Left lung (tissue), 10 donors: Measurements from ENCODE around the gene KDM5B. TPM values are rescaled to one million over a fixed set of nuclear protein-coding genes. Genes with fewer than 3 reads are reported as not detected.

Experiments
- ATAC-seq: fragments of 200-7000 bp; cut with Tn5 transposase; one replicate; pipeline ENCODE4 v1.9.1; 2020; ENCODE audit warnings: moderate library complexity
- DNase-seq, 4 donors: peaks; one replicate each; pipeline ENCODE4 v3.0.0-alpha.2; 2013 to 2020
- H3K27ac ChIP-seq, 2 donors: fragments of 200-600 bp; sonication (generic) in 1 of 2; one replicate each; pipeline versions ENCODE4 v1.5.0 to v1.8.0; 2020 to 2021
- H3K27me3 ChIP-seq, 2 donors: fragments of 200-600 bp; sonication (generic) in 1 of 2; one replicate each; pipeline versions ENCODE4 v1.5.0 to v1.8.0; 2020 to 2021
- H3K36me3 ChIP-seq, 2 donors: fragments of 200-600 bp; sonication (generic) in 1 of 2; one replicate each; pipeline versions ENCODE4 v1.5.0 to v1.8.0; 2020 to 2021
- H3K4me1 ChIP-seq, 2 donors: fragments of 200-600 bp; one replicate each; pipeline ENCODE4 v1.8.0; 2021
- H3K4me3 ChIP-seq, 2 donors: fragments of 200-600 bp; sonication (generic) in 1 of 2; one replicate each; pipeline versions ENCODE4 v1.5.0 to v1.8.0; 2020 to 2021; ENCODE audit warnings: mild to moderate bottlenecking in 1 of 2
- H3K9me3 ChIP-seq, 2 donors: fragments of 200-600 bp; sonication (generic) in 1 of 2; one replicate each; pipeline versions ENCODE4 v1.5.0 to v1.8.0; 2020 to 2021
- CTCF ChIP-seq, 2 donors: fragments of 200-600 bp; sonication (generic) in 1 of 2; IDR thresholded peaks; one replicate each; pipeline versions ENCODE4 v1.5.0 to v1.8.0; 2021; ENCODE audit warnings: antibody characterized with exemption in 2 of 2
- intact Hi-C, 2 donors: fragments of 100-400 bp; cut with DNase I; formaldehyde crosslinking; loops; one replicate each; pipeline versions ENCODE4 v1.11.2 to v1.14.2; 2022
- polyA plus RNA-seq, 6 donors: library from polyadenylated mRNA; unstranded; fragments of 120-200 nt; gene quantifications; one replicate each; pipeline ENCODE4 v1.2.1, GENCODE V29; 2013; ENCODE audit not compliant: insufficient read length in 6 of 6
- total RNA-seq, 2 donors: library from RNA; stranded (reverse); fragmentation: NEBNext Ultra II Directional; extraction: Animal tissue kit (Norgen Biotek cat#: 25700); gene quantifications; one replicate each; pipeline ENCODE4 v1.2.1, GENCODE V29; 2021
- donor health status: DM: no; HTN: yes; CAD: no.
- donor health status: DM: no; HTN: no; CAD: no.

Gene KDM5B
- total and polyA plus RNA-seq, 8 donors: 46.4 to 124 (median 105) TPM

DNA sequence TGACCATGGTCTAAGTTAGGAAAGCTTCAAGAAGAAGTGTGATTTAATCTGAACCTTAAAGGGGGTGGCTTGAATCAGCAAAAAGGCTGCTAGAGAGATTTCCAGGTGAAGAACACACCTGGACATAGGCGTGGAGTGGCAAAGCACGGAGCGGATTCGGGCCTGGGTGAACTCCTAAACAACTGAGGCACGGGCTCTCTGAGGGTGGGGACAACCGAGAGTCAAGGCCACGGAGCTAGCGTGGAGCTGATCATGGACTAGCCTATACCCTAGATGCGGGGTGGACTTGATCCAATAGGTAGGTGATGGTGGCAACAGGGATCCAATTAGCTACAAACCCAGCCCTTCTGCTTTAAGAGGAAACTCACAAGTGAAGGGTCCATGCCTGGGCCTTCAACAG lies 125.7 kb downstream of the KDM5B start:
- no peak for ATAC-seq
- peaks cover 0 to 93% of the 10 kb centered on the region in 2 donors for H3K27me3 ChIP-seq
- H3K27ac ChIP-seq: no peak overlapping the region
- DNase-seq: no peak
- intact Hi-C loops: no loop called here
- H3K4me1 ChIP-seq: no peaks in the 10 kb centered on the region
- no peak overlapping the region for H3K4me3 ChIP-seq
- TF ChIP-seq CTCF (IDR thresholded peaks at IDR 0.05): no peak
- no peaks in the 10 kb centered on the region for H3K36me3 ChIP-seq
- H3K9me3 ChIP-seq: peaks cover 0 to 2% of the 10 kb centered on the region in 2 donors

DNA sequence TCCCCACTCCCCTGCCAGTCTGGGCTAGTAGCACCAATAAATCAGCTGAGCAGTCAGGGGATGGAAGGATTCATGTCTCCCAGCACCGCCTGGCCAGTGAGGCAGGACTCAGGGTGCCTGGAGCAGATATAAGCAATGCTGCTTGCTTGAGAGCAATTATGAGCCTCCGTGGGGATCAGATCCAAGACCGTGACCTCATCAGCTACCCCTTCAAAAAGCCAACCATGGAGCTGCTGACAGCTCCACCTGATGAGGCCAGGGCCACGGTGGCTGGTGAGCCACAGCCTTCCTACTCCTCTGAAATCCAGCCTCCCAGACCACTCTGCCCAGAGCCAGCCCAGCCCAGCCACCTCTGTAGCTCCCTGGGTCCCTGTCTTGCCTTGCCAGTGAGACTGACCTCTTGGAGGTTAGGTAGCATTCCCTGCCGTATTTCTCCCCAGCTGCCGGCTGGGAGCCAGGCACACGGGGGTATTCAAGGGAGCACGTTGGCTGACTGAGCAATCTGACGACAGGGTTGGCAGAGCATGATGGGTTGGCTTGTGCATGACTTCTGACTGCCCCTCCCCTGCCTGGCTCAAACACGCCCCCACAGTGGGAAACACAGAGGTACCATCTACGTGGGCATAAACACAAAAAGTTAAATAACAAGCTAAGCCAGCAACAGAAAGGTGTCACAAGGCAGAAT lies 126.3 kb downstream of the KDM5B start:
- peaks cover 0 to 92% of the 10 kb centered on the region in 2 donors for H3K27me3 ChIP-seq
- H3K9me3 ChIP-seq: peaks cover 0 to 7% of the 10 kb centered on the region in 2 donors
- H3K4me3 ChIP-seq: no peak overlapping the region
- no peak overlapping the region for H3K27ac ChIP-seq
- no peaks in the 10 kb centered on the region for H3K4me1 ChIP-seq
- no peaks in the 10 kb centered on the region for H3K36me3 ChIP-seq
- no peak for DNase-seq
- intact Hi-C loops: no loop called here
- TF ChIP-seq CTCF (IDR thresholded peaks at IDR 0.05): no peak
- ATAC-seq: no peak

GRCh38 chr1:202680586-202681352 lies 127.5 kb downstream of the KDM5B start:
- Histone ChIP-seq H3K4me1 (no peaks in the 10 kb centered on the region), H3K4me3 (no peak overlapping the region), H3K27ac (no peak overlapping the region), H3K36me3 (no peaks in the 10 kb centered on the region), H3K9me3 (peaks cover 0 to 7% of the 10 kb centered on the region in 2 donors), H3K27me3 (peaks cover 0 to 94% of the 10 kb centered on the region in 2 donors)
- no peak for DNase-seq
- intact Hi-C loops: no loop called here
- ATAC-seq: no peak
- TF ChIP-seq CTCF (IDR thresholded peaks at IDR 0.05): no peak

GRCh38 chr1:202679406-202680177 lies 128.6 kb downstream of the KDM5B start:
- TF ChIP-seq CTCF (IDR thresholded peaks at IDR 0.05): no peak
- DNase-seq (no peak), ATAC-seq (no peak)
- H3K4me3 ChIP-seq: no peak overlapping the region
- H3K27me3 ChIP-seq: peaks cover 0 to 83% of the 10 kb centered on the region in 2 donors
- no peak overlapping the region for H3K27ac ChIP-seq
- H3K36me3 ChIP-seq: no peaks in the 10 kb centered on the region
- intact Hi-C loops: no loop called here
- no peaks in the 10 kb centered on the region for H3K4me1 ChIP-seq
- H3K9me3 ChIP-seq: peaks cover 0 to 7% of the 10 kb centered on the region in 2 donors

- TF ChIP-seq CTCF (IDR thresholded peaks at IDR 0.05): no peak
- H3K36me3 ChIP-seq: no peaks in the 10 kb centered on the region
- H3K4me1 ChIP-seq: no peaks in the 10 kb centered on the region
- ATAC-seq: no peak
- H3K27me3 ChIP-seq: peaks cover 0 to 68% of the 10 kb centered on the region in 2 donors
- no peak for DNase-seq
- intact Hi-C loops: no loop called here
- H3K9me3 ChIP-seq: peaks cover 0 to 7% of the 10 kb centered on the region in 2 donors
- H3K27ac ChIP-seq: no peak overlapping the region
- no peak overlapping the region for H3K4me3 ChIP-seq
Observed at GRCh38 chr1:202677433-202677832, 130.8 kb downstream of the KDM5B start.
